OCI-LY1 (cell line): ENCODE measurements around the gene SPACA7.

ENCODE experiments used
- EZH2 ChIP-seq: fragments of 200-600 bp; sonication (generic), shearing (Covaris generic); IDR thresholded peaks from 2 replicates; pipeline ENCODE4 v1.8.0; 2017; ENCODE audit warnings: borderline replicate concordance, mixed run types, mild to moderate bottlenecking, antibody characterized with exemption, low read length, moderate library complexity, mixed read lengths
- TF ChIP-seq, protein P1 (sequence below): fragments of 200-600 bp; sonication (generic), shearing (Covaris generic); IDR thresholded peaks from 2 replicates; pipeline ENCODE4 v1.5.1; 2017; ENCODE audit warnings: mild to moderate bottlenecking, antibody characterized with exemption, low read length, moderate library complexity, mixed read lengths

DNA sequence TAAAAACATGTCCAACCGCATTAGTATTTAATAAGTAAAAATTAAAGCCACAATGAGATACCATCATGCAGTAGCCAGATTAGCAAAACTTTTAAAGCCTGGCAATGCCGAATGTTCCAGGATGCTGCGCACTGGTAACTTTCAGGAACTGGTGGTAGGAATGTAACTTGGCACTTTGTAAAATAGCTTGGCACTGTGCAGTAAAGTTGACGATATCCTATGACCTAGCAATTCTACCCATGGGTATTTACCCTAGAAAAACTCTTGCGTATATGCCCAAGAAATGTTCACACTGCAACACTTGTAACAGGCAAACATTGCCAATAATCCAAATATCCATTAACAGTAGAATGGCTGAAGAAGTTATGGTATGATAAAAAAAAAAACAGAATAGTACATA lies 97.7 kb downstream of the SPACA7 start:
- TF ChIP-seq, protein P1, sequence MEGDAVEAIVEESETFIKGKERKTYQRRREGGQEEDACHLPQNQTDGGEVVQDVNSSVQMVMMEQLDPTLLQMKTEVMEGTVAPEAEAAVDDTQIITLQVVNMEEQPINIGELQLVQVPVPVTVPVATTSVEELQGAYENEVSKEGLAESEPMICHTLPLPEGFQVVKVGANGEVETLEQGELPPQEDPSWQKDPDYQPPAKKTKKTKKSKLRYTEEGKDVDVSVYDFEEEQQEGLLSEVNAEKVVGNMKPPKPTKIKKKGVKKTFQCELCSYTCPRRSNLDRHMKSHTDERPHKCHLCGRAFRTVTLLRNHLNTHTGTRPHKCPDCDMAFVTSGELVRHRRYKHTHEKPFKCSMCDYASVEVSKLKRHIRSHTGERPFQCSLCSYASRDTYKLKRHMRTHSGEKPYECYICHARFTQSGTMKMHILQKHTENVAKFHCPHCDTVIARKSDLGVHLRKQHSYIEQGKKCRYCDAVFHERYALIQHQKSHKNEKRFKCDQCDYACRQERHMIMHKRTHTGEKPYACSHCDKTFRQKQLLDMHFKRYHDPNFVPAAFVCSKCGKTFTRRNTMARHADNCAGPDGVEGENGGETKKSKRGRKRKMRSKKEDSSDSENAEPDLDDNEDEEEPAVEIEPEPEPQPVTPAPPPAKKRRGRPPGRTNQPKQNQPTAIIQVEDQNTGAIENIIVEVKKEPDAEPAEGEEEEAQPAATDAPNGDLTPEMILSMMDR: no peak
- TF ChIP-seq EZH2: no peak
